SK-N-SH (cell line): Measurements from ENCODE around the gene NKIRAS1. TPM values are rescaled to one million over a fixed set of nuclear protein-coding genes. Genes with fewer than 3 reads are reported as not detected.
A peak's percentile ranks its signal among the peaks of the same experiment; 100 is the strongest.

Source experiments
- CTCF ChIA-PET: fragments of 300-600, 350-600 bp; formaldehyde crosslinking; extraction: SDS; loops from one replicate; lab custom pipeline; 2021; lab: Yijun Ruan, JAX
- POLR2A ChIA-PET: fragments of 350-600 bp; sonication (Branson Sonifier 250); formaldehyde crosslinking; extraction: SDS; loops from one replicate; lab custom pipeline; 2020; ENCODE audit warnings: antibody characterized with exemption, inconsistent platforms; lab: Yijun Ruan, JAX
- DNase-seq: peaks from one replicate; pipeline ENCODE4 v3.0.0; 2012
- H2AFZ ChIP-seq: fragments of 200-600 bp; sonication (generic); 2 replicates; pipeline ENCODE4 v1.8.1; 2016; ENCODE audit warnings: antibody characterized with exemption, mild to moderate bottlenecking, low read depth
- H3F3A ChIP-seq: fragments of 200-600 bp; sonication (generic); replicated peaks from 2 replicates; pipeline ENCODE3; 2016; ENCODE audit warnings: antibody characterized with exemption, mild to moderate bottlenecking; ENCODE audit not compliant: insufficient read depth
- H3K27ac ChIP-seq, 2 experiments: fragments of 200-500 bp in 1 of 2; fragments of 200-600 bp in 1 of 2; sonication (Bioruptor generic) in 1 of 2; sonication (generic), shearing (Covaris generic) in 1 of 2; 2 replicates each; pipeline versions ENCODE4 v1.5.1 to v1.6.1; 2014 to 2016; ENCODE audit warnings: low read depth in 2 of 2, inconsistent platforms in 1 of 2, low read length in 1 of 2, mild to moderate bottlenecking in 1 of 2, mixed read lengths in 1 of 2
- H3K27me3 ChIP-seq: fragments of 200-600 bp; sonication (generic), shearing (Covaris generic); 2 replicates; pipeline ENCODE4 v1.6.1; 2016; ENCODE audit warnings: mixed run types; ENCODE audit not compliant: insufficient read depth
- H3K36me3 ChIP-seq, 2 experiments: fragments of 200-500 bp in 1 of 2; fragments of 200-600 bp in 1 of 2; sonication (Bioruptor generic) in 1 of 2; sonication (generic) in 1 of 2; replicated peaks in 1 of 2; 2 replicates each; pipeline versions ENCODE3 to v1.5.1; 2014 to 2016; ENCODE audit warnings: low read length in 1 of 2, mild to moderate bottlenecking in 1 of 2; ENCODE audit not compliant: insufficient read depth in 2 of 2, control insufficient read depth in 1 of 2
- H3K4me1 ChIP-seq, 2 experiments: fragments of 200-500 bp in 1 of 2; fragments of 200-600 bp in 1 of 2; sonication (Bioruptor generic) in 1 of 2; sonication (generic), shearing (Covaris generic) in 1 of 2; 2 replicates each; pipeline versions ENCODE4 v1.5.1 to v1.6.1; 2014 to 2016; ENCODE audit warnings: low read depth in 1 of 2, low read length in 1 of 2, mixed run types in 1 of 2; ENCODE audit not compliant: insufficient read depth in 2 of 2, control insufficient read depth in 1 of 2
- H3K4me2 ChIP-seq: fragments of 200-600 bp; sonication (generic), shearing (Covaris generic); 2 replicates; pipeline ENCODE4 v1.6.1; 2017; ENCODE audit warnings: mixed run types
- H3K4me3 ChIP-seq, 2 experiments: fragments of 200-500 bp in 1 of 2; fragments of 200-600 bp in 1 of 2; sonication (Bioruptor generic) in 1 of 2; sonication (generic), shearing (Covaris generic) in 1 of 2; 2 replicates each; pipeline versions ENCODE4 v1.5.1 to v1.8.1; 2014 to 2016; ENCODE audit warnings: low read depth in 2 of 2, inconsistent platforms in 1 of 2, low read length in 1 of 2, mild to moderate bottlenecking in 1 of 2, mixed read lengths in 1 of 2, moderate library complexity in 1 of 2
- H3K79me2 ChIP-seq: fragments of 200-600 bp; sonication (generic); 2 replicates; pipeline ENCODE4 v1.8.1; 2017; ENCODE audit warnings: mild to moderate bottlenecking; ENCODE audit not compliant: insufficient read depth
- H3K9ac ChIP-seq: fragments of 200-600 bp; sonication (generic); 2 replicates; pipeline ENCODE4 v1.6.1; 2017; ENCODE audit warnings: mixed run types
- H3K9me2 ChIP-seq: fragments of 200-600 bp; sonication (generic); 2 replicates; pipeline ENCODE4 v1.6.1; 2017; ENCODE audit warnings: mixed run types
- H3K9me3 ChIP-seq: fragments of 200-600 bp; sonication (generic); 2 replicates; pipeline ENCODE4 v1.6.1; 2017; ENCODE audit warnings: mixed run types, mild to moderate bottlenecking, moderate library complexity
- H4K20me1 ChIP-seq: fragments of 200-600 bp; sonication (generic); 2 replicates; pipeline ENCODE4 v1.6.1; 2017; ENCODE audit warnings: mild to moderate bottlenecking, mixed run types; ENCODE audit not compliant: insufficient read depth
- CTCF ChIP-seq: fragments of 200-600 bp; sonication (generic); IDR thresholded peaks from 2 replicates; pipeline ENCODE4 v1.6.1; 2017; ENCODE audit warnings: antibody characterized with exemption, mild to moderate bottlenecking, moderate library complexity
- EP300 ChIP-seq, 2 experiments: IDR thresholded peaks; 2 replicates each; pipeline versions ENCODE4 v1.4.0 to v1.6.1; 2012; ENCODE audit warnings: borderline replicate concordance in 1 of 2, low read depth in 1 of 2, low read length in 1 of 2
- IRF3 ChIP-seq: fragments of 150-350 bp; IDR thresholded peaks from 2 replicates; pipeline ENCODE4 v1.6.1; 2016; ENCODE audit warnings: mild to moderate bottlenecking, low read depth, low read length
- JUND ChIP-seq: IDR thresholded peaks from 2 replicates; pipeline ENCODE4 v1.4.0; 2012
- RFX5 ChIP-seq: IDR thresholded peaks from 2 replicates; pipeline ENCODE4 v1.6.1; 2012; ENCODE audit warnings: mild to moderate bottlenecking, improper control_type of control experiment, low read length
- USF2 ChIP-seq: fragments of 150-350 bp; IDR thresholded peaks from 2 replicates; pipeline ENCODE4 v1.6.1; 2017; ENCODE audit warnings: antibody characterized with exemption, low read length, low read depth, borderline replicate concordance
- WGBS: methylation state at CpG from one replicate; pipeline ENCODE4 v1.1.6; 2017; ENCODE audit warnings: low lambda C conversion rate; 5-methylcytosine and 5-hydroxymethylcytosine counted together
- polyA plus RNA-seq, 3 experiments: library from polyadenylated mRNA; depleted of rRNA; stranded (reverse); fragments of >200 nt; gene quantifications; 2 replicates each; pipeline ENCODE4 v1.2.3, GENCODE V29; 2012
- TF ChIP-seq, protein P1 (sequence below): IDR thresholded peaks from 2 replicates; pipeline ENCODE4 v1.4.0; 2012; ENCODE audit warnings: low read depth, borderline replicate concordance
- TF ChIP-seq, protein P2 (sequence below): IDR thresholded peaks from 2 replicates; pipeline ENCODE4 v1.4.0; 2012; ENCODE audit warnings: low read depth

The NKIRAS1 gene
- polyA plus RNA-seq, 1 of the 3 experiments (the other 2 are of a cell fraction), result 8.1 TPM

DNA sequence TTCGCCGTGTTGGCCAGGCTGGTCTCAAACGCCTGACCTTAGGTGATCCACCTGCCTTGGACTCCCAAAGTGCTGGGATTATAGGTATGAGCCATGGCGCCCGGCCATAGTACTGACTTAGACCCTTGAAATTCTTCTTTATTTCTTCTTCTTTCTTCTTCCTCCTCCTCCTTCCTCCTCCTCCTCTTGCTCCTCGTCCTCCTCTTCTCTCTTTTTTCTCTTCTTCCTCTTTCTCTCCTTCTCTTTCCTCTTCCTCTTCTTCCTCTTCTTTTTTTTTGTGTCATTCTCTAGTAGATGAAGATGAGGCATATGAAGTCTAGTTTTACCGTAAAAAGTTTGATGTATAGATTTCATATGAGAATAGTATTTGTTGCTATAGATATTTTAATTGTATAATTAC, 9.5 kb upstream of the NKIRAS1 start:
- TF ChIP-seq USF2 (no peak), RFX5 (no peak), EP300 (IDR thresholded peaks at IDR 0.05; ENCODE audit: borderline replicate concordance in 1 of 2, low read depth in 1 of 2, low read length in 1 of 2) (no peak)
- TF ChIP-seq, protein P1, sequence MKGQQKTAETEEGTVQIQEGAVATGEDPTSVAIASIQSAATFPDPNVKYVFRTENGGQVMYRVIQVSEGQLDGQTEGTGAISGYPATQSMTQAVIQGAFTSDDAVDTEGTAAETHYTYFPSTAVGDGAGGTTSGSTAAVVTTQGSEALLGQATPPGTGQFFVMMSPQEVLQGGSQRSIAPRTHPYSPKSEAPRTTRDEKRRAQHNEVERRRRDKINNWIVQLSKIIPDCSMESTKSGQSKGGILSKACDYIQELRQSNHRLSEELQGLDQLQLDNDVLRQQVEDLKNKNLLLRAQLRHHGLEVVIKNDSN, result no peak
- Histone ChIP-seq H3K4me2 (no peak overlapping the region), H3F3A (peaks cover 32% of the 10 kb centered on the region), H3K9me2 (no peaks in the 10 kb centered on the region), H3K27me3 (no peaks in the 10 kb centered on the region), H3K36me3 (peaks cover under 1 to 7% of the 10 kb centered on the region in 2 experiments), H3K9me3 (no peaks in the 10 kb centered on the region), H3K27ac (no peak overlapping the region), H3K79me2 (no peaks in the 10 kb centered on the region), H4K20me1 (no peaks in the 10 kb centered on the region), H2AFZ (no peak overlapping the region), H3K4me3 (no peak overlapping the region), H3K9ac (no peak overlapping the region), H3K4me1 (no peaks in the 10 kb centered on the region)
- DNase-seq, result no peak
- WGBS, result 92% methylated on average over 7 of the region's 7 CpGs
- ChIA-PET POLR2A (no interaction called here), CTCF (interaction anchor here (1.0 to 1.3 kb wide), 2 partner anchors 68 kb away, joined by 3 to 5 read pairs; no protein-coding TSS in a partner anchor)

- Histone ChIP-seq H3K4me1 (peaks cover 0 to 8% of the 10 kb centered on the region in 2 experiments; a peak in 3 of 4 replicates), H3K9me3 (no peaks in the 10 kb centered on the region), H3K27me3 (no peaks in the 10 kb centered on the region), H3K9me2 (no peaks in the 10 kb centered on the region), H3K79me2 (peaks cover 17% of the 10 kb centered on the region), H3K4me2 (no peak overlapping the region), H3K9ac (no peak overlapping the region), H3K27ac (peak overlapping the region in 1 of 2 experiments; percentile 27; a peak in 1 of 4 replicates), H2AFZ (no peak overlapping the region), H4K20me1 (peaks cover 24% of the 10 kb centered on the region), H3K4me3 (no peak overlapping the region), H3F3A (peaks cover 51% of the 10 kb centered on the region), H3K36me3 (peaks cover 21 to 28% of the 10 kb centered on the region in 2 experiments)
- DNase-seq, result no peak
- POLR2A ChIA-PET, result interaction anchor here (1.6 kb wide), 1 partner anchor 11 kb away, joined by 5 read pairs; no protein-coding TSS in a partner anchor
- CTCF ChIA-PET, result interaction anchor here (1.0 kb wide), 1 partner anchor 69 kb away, joined by 3 read pairs; no protein-coding TSS in a partner anchor
- WGBS, result 87% methylated on average over 2 of the region's 2 CpGs
- no peak for TF ChIP-seq JUND
- no peak for TF ChIP-seq CTCF
- no peak for TF ChIP-seq IRF3
- TF ChIP-seq, protein P2, sequence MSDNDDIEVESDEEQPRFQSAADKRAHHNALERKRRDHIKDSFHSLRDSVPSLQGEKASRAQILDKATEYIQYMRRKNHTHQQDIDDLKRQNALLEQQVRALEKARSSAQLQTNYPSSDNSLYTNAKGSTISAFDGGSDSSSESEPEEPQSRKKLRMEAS, result no peak
These were observed 7.0 kb upstream of the NKIRAS1 start for GRCh38 chr3:23923786-23924185.
